ENCODE measurements around the gene ZNF546. TPM values are rescaled to one million over a fixed set of nuclear protein-coding genes. Genes with fewer than 3 reads are reported as not detected.

Gene ZNF546
- total and polyA plus RNA-seq, 2 donors (not counting 3 experiments of a cell fraction or from before 2014, with no cell fraction given), result 1.0 to 4.3 TPM

GRCh38 chr19:39970675-39971379 lies 26.0 kb upstream of the ZNF546 start, which contains the start of gene PSMC4:
PSMC4 (plus strand) TSS chr19:39971165; CDS start chr19:39971203, 38 bp downstream.
- intact Hi-C loops (cut with micrococcal nuclease), result loop anchor here (1.0 to 5.0 kb wide), 5 partner anchors 25 to 251 kb away; partner anchors contain the start of gene MAP3K10
- FAIRE-seq, result peak; percentile 100

More at GRCh38 chr19:39970675-39971379, 26.0 kb upstream of the ZNF546 start, which contains the start of gene PSMC4:
- Histone ChIP-seq H3K9me3 (replicated peaks; ENCODE audit: control insufficient read depth, insufficient read depth, low read length) (no peaks in the 10 kb centered on the region), H3K9ac (replicated peaks; ENCODE audit: extremely low read depth, insufficient read depth, low read length) (peak within 1 kb of the TSS; percentile 94), H3K27me3 (ENCODE audit: control insufficient read depth in 2 of 2, insufficient read depth in 2 of 2, low read length in 2 of 2) (no peaks in the 10 kb centered on the region), H2AFZ (ENCODE audit: low read depth, low read length) (peak within 1 kb of the TSS; percentile 75), H4K20me1 (replicated peaks; ENCODE audit: control insufficient read depth, extremely low read depth, insufficient read depth, low read length) (no peaks in the 10 kb centered on the region), H3K4me3 (replicated peaks in 1 of 3; ENCODE audit: insufficient read depth in 1 of 3, low read depth in 1 of 3, low read length in 3 of 3) (peak within 1 kb of the TSS; percentile 70 to 83 (median 79)), H3K9me1 (replicated peaks; ENCODE audit: control insufficient read depth, extremely low read depth, insufficient read depth, low read length) (no peaks in the 10 kb centered on the region), H3K4me2 (ENCODE audit: insufficient read depth, low read length) (peak within 1 kb of the TSS; percentile 97), H3K79me2 (ENCODE audit: control insufficient read depth, insufficient read depth, low read length) (peaks cover 17% of the 10 kb centered on the region), H3K36me3 (ENCODE audit: control insufficient read depth in 2 of 2, extremely low read depth in 1 of 2, insufficient read depth in 2 of 2, low read length in 2 of 2) (peaks cover 6 to 16% of the 10 kb centered on the region in 2 experiments), H3K4me1 (ENCODE audit: control insufficient read depth, extremely low read depth, insufficient read depth, low read length) (peaks cover 13% of the 10 kb centered on the region), H3K27ac (ENCODE audit: insufficient read depth, low read depth, low read length) (peak within 1 kb of the TSS; percentile 82)
- ChIA-PET POLR2A (interaction anchor here (0.8 to 1.2 kb wide), 4 partner anchors 26 to 175 kb away, joined by 3 to 5 read pairs (median 4); partner anchors contain the start of genes ZNF546 and ZNF780A), CTCF (interaction anchor here (0.6 to 3.2 kb wide), 31 partner anchors 9 to 664 kb away, joined by 3 to 43 read pairs (median 5); partner anchors contain the start of genes DYRK1B, FBL, ZNF546 and ZNF780A)
- no TSS peak for BruUV-seq (replicated peaks)
- peak; percentile 86 for TF ChIP-seq POLR2A (IDR thresholded peaks at IDR 0.05; ENCODE audit: low read depth, low read length)
- TF ChIP-seq FOS (IDR thresholded peaks at IDR 0.05; ENCODE audit: borderline replicate concordance, insufficient read depth, low read length), result no peak
- peak; percentile 75 for TF ChIP-seq GATA2 (IDR thresholded peaks at IDR 0.05; ENCODE audit: insufficient read depth, insufficient read length, low read depth, low read length)
- TF ChIP-seq, protein P1, sequence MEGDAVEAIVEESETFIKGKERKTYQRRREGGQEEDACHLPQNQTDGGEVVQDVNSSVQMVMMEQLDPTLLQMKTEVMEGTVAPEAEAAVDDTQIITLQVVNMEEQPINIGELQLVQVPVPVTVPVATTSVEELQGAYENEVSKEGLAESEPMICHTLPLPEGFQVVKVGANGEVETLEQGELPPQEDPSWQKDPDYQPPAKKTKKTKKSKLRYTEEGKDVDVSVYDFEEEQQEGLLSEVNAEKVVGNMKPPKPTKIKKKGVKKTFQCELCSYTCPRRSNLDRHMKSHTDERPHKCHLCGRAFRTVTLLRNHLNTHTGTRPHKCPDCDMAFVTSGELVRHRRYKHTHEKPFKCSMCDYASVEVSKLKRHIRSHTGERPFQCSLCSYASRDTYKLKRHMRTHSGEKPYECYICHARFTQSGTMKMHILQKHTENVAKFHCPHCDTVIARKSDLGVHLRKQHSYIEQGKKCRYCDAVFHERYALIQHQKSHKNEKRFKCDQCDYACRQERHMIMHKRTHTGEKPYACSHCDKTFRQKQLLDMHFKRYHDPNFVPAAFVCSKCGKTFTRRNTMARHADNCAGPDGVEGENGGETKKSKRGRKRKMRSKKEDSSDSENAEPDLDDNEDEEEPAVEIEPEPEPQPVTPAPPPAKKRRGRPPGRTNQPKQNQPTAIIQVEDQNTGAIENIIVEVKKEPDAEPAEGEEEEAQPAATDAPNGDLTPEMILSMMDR (IDR thresholded peaks at IDR 0.05; ENCODE audit: extremely low read depth in 1 of 2, insufficient read depth in 1 of 2, low read depth in 1 of 2, low read length in 2 of 2), result peak; percentile 86 to 89
- TF ChIP-seq, protein P2, sequence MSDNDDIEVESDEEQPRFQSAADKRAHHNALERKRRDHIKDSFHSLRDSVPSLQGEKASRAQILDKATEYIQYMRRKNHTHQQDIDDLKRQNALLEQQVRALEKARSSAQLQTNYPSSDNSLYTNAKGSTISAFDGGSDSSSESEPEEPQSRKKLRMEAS (IDR thresholded peaks at IDR 0.05; ENCODE audit: insufficient read depth, insufficient read length), result peak; percentile 65
- TF ChIP-seq MYC (IDR thresholded peaks at IDR 0.05; ENCODE audit: low read depth, low read length), result peak; percentile 78
- peak; percentile 64 for TF ChIP-seq POLR2AphosphoS5 (IDR thresholded peaks at IDR 0.05; ENCODE audit: insufficient read depth, low read depth, low read length)
- TF ChIP-seq JUN (IDR thresholded peaks at IDR 0.05; ENCODE audit: borderline replicate concordance, insufficient read depth, insufficient read length, low read depth), result no peak
- TF ChIP-seq EZH2 (IDR thresholded peaks at IDR 0.05; ENCODE audit: borderline replicate concordance, low read depth, low read length, severe bottlenecking), result no peak
- DNase-seq (ENCODE audit: low read depth, low spot score), result peak; percentile 100
- dilution Hi-C loops (cut with MboI; ENCODE audit: extremely low pct_ligation_motif_present, low sequenced_read_pairs), result no loop called here

Measured in endothelial cell of umbilical vein (primary cell).